GM18951 (cell line): Measurements from ENCODE around the gene KREMEN1.

Experiments used
- POLR2A ChIP-seq: IDR thresholded peaks from 4 replicates; pipeline ENCODE4 v1.6.1; 2011; ENCODE audit warnings: mild to moderate bottlenecking; ENCODE audit not compliant: insufficient read length, insufficient read depth; ENCODE audit errors: extremely low read depth
- in situ Hi-C: fragments of 300-500 bp; cut with MboI; formaldehyde crosslinking; loops from one replicate; pipeline ENCODE4 v1.12.0; 2022; ENCODE audit warnings: low sequenced_read_pairs, mixed read lengths, inconsistent platforms; ENCODE audit not compliant: unreplicated experiment

Gene KREMEN1

GRCh38 chr22:29090039-29090438, 17.2 kb downstream of the KREMEN1 start:
- in situ Hi-C loops, result no loop called here
- TF ChIP-seq POLR2A, result no peak

DNA sequence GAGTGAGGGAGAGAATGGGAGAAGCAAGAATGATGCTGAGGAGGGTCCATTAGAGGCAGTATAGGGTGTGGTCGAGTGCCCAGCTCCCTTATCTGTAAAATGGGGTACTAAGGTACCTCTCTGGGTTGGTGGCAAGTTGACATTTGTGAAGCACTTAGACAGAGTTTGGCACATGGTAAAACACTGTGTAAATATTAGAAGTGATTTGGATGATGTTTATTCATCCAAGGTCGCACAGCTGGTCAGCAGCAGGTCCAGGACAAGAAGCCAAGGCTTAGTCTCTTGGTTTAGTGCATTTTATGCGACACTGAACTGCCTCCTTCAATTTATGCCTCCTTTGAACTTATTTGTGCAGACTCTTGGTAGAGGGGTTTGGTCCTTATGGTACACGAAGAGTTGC, 19.4 kb downstream of the KREMEN1 start:
- in situ Hi-C loops, result no loop called here
- no peak for TF ChIP-seq POLR2A

DNA sequence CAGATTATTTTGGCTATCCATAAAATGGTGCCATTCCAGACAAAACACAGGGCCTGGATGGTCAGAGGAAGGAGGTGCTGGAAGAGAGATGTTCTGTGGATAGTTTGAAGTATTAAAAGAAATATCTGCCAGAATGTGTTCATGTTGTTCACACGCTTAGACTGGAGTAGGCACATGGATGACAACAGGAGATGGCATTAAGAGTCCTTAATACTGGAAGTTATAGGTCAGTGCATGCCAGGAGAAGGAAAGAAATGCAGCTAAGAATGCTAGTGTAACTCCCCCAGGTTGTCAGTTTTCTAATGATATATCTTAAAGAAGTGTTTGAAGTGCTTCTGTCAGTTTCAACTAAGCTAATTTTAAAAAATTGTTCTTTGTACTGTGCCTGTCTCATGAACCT, 20.2 kb downstream of the KREMEN1 start:
- TF ChIP-seq POLR2A, result no peak
- in situ Hi-C loops, result no loop called here

DNA sequence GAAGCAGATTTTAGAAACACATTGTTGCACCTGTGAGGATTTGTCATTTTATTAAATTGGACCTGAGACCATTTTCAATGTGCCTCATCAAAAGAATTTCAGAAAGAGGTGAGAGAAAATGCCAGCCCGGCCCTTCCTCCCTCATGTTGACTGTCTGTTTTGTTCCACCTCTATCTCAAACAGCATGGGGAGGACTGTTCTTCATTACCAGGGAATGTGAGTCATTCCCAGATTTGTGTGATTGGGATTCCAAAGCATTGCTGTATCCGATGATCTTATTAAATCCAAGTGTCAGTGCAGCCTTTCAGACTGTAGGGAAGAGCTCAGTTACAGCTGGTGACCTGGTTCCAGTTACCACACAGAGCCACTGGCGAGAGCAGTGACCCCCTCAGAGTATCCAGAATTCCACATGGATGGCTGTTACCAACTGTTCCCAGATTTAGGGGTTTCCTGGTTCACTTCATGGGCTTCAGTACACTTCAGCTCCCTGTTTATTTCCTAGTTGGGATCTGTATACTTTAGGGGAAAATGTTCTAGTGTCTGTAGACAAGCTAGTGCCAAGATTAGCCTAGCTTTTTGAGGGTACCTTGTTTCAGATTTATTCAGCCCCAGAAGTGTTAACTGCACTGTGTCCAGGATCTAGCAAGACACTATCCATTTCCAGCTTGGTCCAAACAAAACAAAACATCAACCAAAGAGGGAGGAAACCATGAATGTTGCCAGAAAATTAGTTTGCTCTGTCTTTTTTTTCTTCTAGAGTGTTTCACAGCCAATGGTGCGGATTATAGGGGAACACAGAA, 20.9 kb downstream of the KREMEN1 start:
- in situ Hi-C loops, result no loop called here
- TF ChIP-seq POLR2A, result no peak

DNA sequence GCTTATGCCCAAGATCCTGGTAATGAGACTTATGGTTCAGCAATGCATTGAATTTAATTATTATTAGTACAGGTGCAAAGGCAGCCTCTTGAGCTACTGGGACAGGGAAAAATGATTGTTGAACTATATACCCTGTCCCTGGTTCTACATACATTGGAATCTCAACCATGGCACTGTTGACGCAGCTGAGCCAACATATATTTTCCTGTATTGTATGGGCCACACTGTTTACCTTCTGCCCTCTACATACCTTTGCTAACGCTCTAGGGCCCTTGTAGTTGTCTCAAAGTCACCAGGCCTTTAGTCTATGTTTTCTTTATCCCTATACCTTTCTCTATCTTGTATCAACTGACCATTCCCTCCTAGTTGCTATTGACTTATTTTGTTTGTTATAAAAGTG, 22.6 kb downstream of the KREMEN1 start:
- TF ChIP-seq POLR2A, result no peak
- in situ Hi-C loops, result no loop called here

DNA sequence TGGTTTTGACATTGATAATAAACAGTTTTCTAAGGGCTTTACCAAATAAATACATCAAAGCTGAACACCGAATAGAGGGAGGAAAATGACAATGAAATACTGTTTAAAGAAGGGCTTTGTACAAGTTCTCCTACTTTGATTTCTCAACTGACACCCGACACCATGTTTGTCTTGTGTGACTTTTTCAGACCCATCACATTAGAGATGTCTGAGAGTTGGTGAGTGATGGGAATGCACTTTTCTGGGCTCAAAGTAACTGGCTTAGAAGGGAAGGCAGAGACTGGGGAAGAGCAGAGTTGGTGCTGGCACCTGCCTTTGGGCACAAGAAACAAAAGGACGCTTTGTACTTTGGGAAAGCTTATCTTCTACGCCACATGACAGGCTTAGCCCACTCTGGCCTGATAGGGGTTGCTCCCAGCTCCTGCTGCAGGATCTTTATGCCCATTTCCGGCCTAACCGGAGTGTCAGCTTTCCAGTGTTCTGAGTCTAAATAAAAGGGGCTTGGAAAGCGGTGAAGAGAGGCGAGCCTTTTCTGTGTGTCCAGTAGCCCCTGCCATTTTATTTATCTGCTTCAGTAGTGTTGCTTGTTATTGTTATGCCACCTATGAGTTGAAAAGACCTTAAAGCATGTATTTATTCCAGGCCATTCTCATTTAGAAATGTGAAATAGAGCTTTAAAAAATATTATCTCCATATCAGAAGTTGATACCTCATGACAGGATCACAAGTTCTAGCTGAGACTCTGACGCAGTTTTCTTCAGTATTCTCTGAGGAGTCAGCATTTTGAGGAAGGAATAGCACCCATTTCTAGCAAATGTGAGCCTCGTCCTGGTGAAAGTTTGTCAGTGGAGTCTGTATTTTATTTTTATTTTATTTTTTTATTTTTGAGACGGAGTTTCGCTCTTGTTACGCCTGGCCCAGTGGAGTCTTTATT, 24.2 kb downstream of the KREMEN1 start:
- no peak for TF ChIP-seq POLR2A
- in situ Hi-C loops, result no loop called here

DNA sequence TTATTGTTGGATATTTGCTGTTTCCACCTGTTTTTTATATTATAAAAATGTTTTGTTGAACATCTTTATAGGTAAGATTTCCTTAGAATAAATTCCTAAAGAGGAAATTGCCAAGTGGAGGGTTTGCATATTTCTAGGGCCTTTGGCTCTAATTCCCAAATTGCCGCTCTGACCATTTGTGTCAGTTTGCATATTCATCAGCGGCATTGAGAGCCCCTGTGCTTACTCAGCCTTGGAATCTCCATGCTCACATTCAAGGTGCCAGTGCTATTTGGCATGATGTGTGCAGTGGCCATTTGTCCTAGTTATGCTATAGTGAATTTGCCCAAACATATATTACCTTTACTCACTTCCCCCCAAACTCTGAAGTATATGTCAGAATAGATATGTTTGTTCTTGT, 25.5 kb downstream of the KREMEN1 start:
- TF ChIP-seq POLR2A, result no peak
- in situ Hi-C loops, result no loop called here

GRCh38 chr22:29102300-29102699, 29.5 kb downstream of the KREMEN1 start:
- in situ Hi-C loops, result no loop called here
- no peak for TF ChIP-seq POLR2A

DNA sequence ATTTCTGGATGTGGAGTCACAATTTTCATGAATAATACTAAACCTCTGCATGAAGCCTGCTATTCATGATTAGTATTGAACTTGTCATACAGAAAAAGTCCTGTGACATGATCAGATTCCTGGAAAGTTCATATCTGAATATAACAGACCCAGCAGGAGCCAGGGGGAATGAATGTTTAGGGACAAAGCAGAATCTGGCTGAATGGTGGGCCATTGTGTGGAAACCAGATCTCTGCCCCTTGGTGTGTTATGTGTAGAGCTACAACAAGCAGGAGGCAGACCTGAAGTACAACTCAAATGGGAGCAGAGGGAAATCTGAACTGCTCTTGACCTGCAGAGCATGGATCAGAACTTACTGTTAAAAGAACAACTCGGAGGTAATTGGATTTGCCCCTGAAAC, 30.3 kb downstream of the KREMEN1 start:
- TF ChIP-seq POLR2A, result no peak
- in situ Hi-C loops, result no loop called here

- TF ChIP-seq POLR2A, result no peak
- in situ Hi-C loops, result no loop called here
Measured at GRCh38 chr22:29105468-29105867, 32.6 kb downstream of the KREMEN1 start.

GRCh38 chr22:29106839-29107238, 34.0 kb downstream of the KREMEN1 start:
- no peak for TF ChIP-seq POLR2A
- in situ Hi-C loops, result no loop called here

DNA sequence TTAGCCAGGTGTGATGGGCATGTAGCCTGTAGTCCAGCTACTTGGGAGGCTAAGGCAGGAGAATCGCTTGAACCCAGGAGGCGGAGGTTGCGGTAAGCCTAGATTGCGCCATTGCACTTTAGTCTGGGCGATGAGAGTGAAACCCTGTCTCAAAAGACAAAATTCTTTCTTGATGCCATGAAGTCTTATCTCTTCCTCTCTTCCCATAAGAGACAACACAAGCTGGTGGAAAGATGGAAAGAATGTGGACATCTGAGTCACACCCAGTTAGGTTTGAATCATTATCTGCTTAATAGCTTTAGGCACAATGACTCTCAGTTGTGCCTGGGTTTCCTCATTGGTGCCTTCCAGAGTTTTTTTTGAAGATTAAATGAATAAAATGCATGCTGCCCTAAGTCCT, 35.3 kb downstream of the KREMEN1 start:
- in situ Hi-C loops, result no loop called here
- no peak for TF ChIP-seq POLR2A

- in situ Hi-C loops, result no loop called here
Measured at GRCh38 chr22:29109822-29110221, 37.0 kb downstream of the KREMEN1 start.

GRCh38 chr22:29110946-29111345, 38.1 kb downstream of the KREMEN1 start:
- in situ Hi-C loops, result no loop called here
- no peak for TF ChIP-seq POLR2A

More at GRCh38 chr22:29109822-29110221, 37.0 kb downstream of the KREMEN1 start:
- no peak for TF ChIP-seq POLR2A
